A549 (cell line): ENCODE measurements around the gene VPS26A.

Experiments used
- BHLHE40 ChIP-seq: IDR thresholded peaks from 2 replicates; pipeline ENCODE4 v1.6.1; 2012; ENCODE audit warnings: low read depth, low read length, inconsistent platforms
- CHD2 ChIP-seq: fragments of 150-350 bp; IDR thresholded peaks from 2 replicates; pipeline ENCODE4 v1.6.1; 2014; ENCODE audit warnings: low read length; ENCODE audit not compliant: partially characterized antibody
- CTCF ChIP-seq: fragments of >200 bp; sonication (Bioruptor Twin); formaldehyde crosslinking; IDR thresholded peaks from 3 replicates; pipeline ENCODE4 v1.5.1; 2016
- EHMT2 ChIP-seq: fragments of 200-600 bp; sonication (generic); IDR thresholded peaks from 2 replicates; pipeline ENCODE4 v1.6.1; 2016; ENCODE audit warnings: antibody characterized with exemption, low read depth, mild to moderate bottlenecking, moderate library complexity
- EP300 ChIP-seq, 2 experiments: fragments of >200 bp; sonication (Bioruptor Twin); formaldehyde crosslinking; IDR thresholded peaks; 2 replicates in 1 of 2; 3 replicates in 1 of 2; pipeline ENCODE4 v1.6.1; 2016 to 2017
- MAFK ChIP-seq: fragments of 450-650 bp; IDR thresholded peaks from 2 replicates; pipeline ENCODE4 v1.6.1; 2014; ENCODE audit not compliant: partially characterized antibody
- MAX ChIP-seq: IDR thresholded peaks from 2 replicates; pipeline ENCODE4 v1.6.1; 2012
- NPAS2 ChIP-seq: fragments of 250-450 bp; sonication (Bioruptor Pico); IDR thresholded peaks from 2 replicates; pipeline ENCODE4 v1.8.0; 2022; ENCODE audit warnings: mild to moderate bottlenecking, moderate library complexity, borderline replicate concordance
- POLR2A ChIP-seq: IDR thresholded peaks from 2 replicates; pipeline ENCODE4 v1.6.1; 2012; ENCODE audit warnings: mild to moderate bottlenecking, low read length
- POLR2AphosphoS2 ChIP-seq: conservative IDR thresholded peaks from 2 replicates; pipeline ENCODE4 v1.6.1; 2012; ENCODE audit warnings: low read length, improper control_type of control experiment, inconsistent platforms
- SMC3 ChIP-seq: fragments of >200 bp; sonication (Bioruptor Twin); formaldehyde crosslinking; IDR thresholded peaks from 3 replicates; pipeline ENCODE4 v1.6.1; 2018; ENCODE audit warnings: inconsistent platforms

DNA sequence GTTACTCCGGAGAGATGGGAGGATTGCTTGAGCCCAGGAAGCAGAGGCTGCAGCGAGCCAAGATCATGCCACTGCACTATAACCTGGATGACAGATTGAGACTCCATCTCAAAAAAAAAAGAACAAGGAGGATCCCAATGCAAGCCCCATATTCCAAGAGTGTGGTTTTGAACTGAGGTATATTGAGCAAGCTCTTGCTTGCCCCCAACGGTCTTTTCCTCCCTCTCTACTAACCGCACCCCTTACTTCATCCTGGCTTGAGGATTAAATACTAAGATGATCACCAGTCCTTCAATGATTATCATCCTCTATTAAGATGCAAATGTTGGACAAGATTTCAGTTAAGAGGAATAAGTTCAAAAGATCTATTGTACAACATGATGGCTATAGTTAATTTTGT, 48.5 kb upstream of the VPS26A start:
- TF ChIP-seq POLR2A (no peak), CTCF (no peak), CHD2 (no peak), MAX (no peak), SMC3 (no peak), MAFK (no peak), NPAS2 (CRISPR knock-in tag) (no peak), EP300 (IDR thresholded peaks at IDR 0.05) (no peak), EHMT2 (no peak), POLR2AphosphoS2 (no peak), BHLHE40 (no peak)
